Lower lobe of right lung (tissue), 2 donors: ENCODE results near the gene FIGNL2. TPM values are rescaled to one million over a fixed set of nuclear protein-coding genes. Genes with fewer than 3 reads are reported as not detected.

Experiments
- ATAC-seq, 2 donors: fragments of 200-7000 bp; cut with Tn5 transposase; one replicate each; pipeline ENCODE4 v1.9.1; 2020 to 2022; ENCODE audit warnings: mild to moderate bottlenecking in 2 of 2, moderate library complexity in 2 of 2
- DNase-seq: peaks from one replicate; pipeline ENCODE4 v3.0.0-alpha.2; 2020
- H3K27ac ChIP-seq: fragments of 200-600 bp; one replicate; pipeline ENCODE4 v1.8.0; 2022
- H3K27me3 ChIP-seq: fragments of 200-600 bp; one replicate; pipeline ENCODE4 v1.8.0; 2022; ENCODE audit warnings: low read depth
- H3K36me3 ChIP-seq: fragments of 200-600 bp; one replicate; pipeline ENCODE4 v1.8.0; 2022; ENCODE audit warnings: mild to moderate bottlenecking
- H3K4me1 ChIP-seq: fragments of 200-600 bp; one replicate; pipeline ENCODE4 v1.8.0; 2022
- H3K4me3 ChIP-seq: fragments of 200-600 bp; one replicate; pipeline ENCODE4 v1.8.0; 2022; ENCODE audit warnings: mild to moderate bottlenecking
- H3K9me3 ChIP-seq: fragments of 200-600 bp; one replicate; pipeline ENCODE4 v1.8.0; 2022
- intact Hi-C: fragments of 100-400 bp; cut with DNase I; formaldehyde crosslinking; loops from one replicate; pipeline ENCODE4 v1.11.0; 2022
- total RNA-seq: library from RNA; stranded (reverse); fragmentation: NEBNext Ultra II Directional; extraction: Animal tissue kit (Norgen Biotek cat#: 25700); gene quantifications from one replicate; pipeline ENCODE4 v1.2.1, GENCODE V29; 2021
- TF ChIP-seq, protein P1 (sequence below): fragments of 200-600 bp; IDR thresholded peaks from one replicate; pipeline ENCODE4 v1.8.0; 2022; ENCODE audit warnings: antibody characterized with exemption, mild to moderate bottlenecking
- donor health status: DM: no; HTN: yes; CAD: no; lungs with severe emphysema.

The FIGNL2 gene
- total RNA-seq, 1 donor from 2014 or later, result 0.95 TPM

DNA sequence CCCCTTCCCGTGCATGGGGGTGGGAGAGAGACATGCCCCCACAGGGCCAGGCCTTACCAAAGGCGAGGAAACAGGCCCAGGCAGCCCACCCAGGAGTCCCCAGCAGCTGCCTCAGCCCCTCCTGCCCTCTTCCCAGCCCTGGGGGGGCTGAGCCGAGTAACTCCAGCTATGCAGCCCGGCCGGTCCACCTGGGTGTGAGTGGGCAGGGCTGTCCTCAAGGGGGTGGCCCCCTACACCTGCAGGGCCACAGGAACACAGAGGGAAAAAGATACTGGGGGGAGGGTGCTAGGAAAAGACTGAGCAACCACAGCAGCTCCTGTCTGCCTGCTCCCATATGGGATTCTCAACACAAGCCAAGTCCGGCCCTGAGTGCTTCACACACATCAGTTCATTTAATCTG is 7.6 kb downstream of the FIGNL2 start:
- intact Hi-C loops, result no loop called here
- ATAC-seq (no peak), DNase-seq (no peak)
- TF ChIP-seq, protein P1, sequence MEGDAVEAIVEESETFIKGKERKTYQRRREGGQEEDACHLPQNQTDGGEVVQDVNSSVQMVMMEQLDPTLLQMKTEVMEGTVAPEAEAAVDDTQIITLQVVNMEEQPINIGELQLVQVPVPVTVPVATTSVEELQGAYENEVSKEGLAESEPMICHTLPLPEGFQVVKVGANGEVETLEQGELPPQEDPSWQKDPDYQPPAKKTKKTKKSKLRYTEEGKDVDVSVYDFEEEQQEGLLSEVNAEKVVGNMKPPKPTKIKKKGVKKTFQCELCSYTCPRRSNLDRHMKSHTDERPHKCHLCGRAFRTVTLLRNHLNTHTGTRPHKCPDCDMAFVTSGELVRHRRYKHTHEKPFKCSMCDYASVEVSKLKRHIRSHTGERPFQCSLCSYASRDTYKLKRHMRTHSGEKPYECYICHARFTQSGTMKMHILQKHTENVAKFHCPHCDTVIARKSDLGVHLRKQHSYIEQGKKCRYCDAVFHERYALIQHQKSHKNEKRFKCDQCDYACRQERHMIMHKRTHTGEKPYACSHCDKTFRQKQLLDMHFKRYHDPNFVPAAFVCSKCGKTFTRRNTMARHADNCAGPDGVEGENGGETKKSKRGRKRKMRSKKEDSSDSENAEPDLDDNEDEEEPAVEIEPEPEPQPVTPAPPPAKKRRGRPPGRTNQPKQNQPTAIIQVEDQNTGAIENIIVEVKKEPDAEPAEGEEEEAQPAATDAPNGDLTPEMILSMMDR, result no peak
- H3K27me3 ChIP-seq, result peaks cover 34% of the 10 kb centered on the region
- H3K9me3 ChIP-seq, result no peaks in the 10 kb centered on the region
- no peak overlapping the region for H3K27ac ChIP-seq
- peaks cover under 1% of the 10 kb centered on the region for H3K4me1 ChIP-seq
- H3K4me3 ChIP-seq, result no peak overlapping the region
- H3K36me3 ChIP-seq, result no peaks in the 10 kb centered on the region

DNA sequence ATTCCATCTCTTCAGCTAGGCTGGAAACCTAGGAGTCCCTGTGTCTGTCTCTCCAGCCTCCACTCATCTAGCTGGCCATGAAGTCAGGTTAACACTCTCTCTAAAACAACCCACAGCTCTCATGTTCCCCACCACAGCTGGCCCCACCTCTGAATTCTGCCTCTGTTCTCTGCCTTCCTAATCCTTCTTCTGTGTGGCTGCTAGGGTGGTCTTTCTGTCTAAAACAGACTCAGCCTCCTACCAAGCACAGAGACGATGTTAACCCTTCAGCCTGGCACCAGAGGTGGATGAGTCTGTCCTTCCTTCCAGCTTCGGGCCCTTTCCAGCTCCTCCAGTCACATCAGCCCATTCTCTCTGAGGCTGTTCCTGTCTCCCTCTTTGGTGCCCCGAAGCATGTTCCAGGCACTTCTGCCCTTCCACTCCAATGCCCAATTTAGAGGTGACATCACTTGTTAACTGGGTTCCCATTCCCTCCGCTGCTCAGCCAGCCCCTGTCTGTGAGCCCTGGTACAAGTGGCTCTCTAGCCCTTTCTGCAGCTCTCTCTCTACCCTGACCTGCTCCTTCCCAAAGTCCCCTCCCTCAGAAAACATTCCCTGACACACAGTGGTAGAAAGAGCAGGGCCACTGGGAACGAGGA is 9.1 kb downstream of the FIGNL2 start:
- H3K27ac ChIP-seq, result no peak overlapping the region
- no peak for ATAC-seq
- H3K4me1 ChIP-seq, result no peaks in the 10 kb centered on the region
- TF ChIP-seq, protein P1, result no peak
- no peaks in the 10 kb centered on the region for H3K9me3 ChIP-seq
- intact Hi-C loops, result no loop called here
- no peak overlapping the region for H3K4me3 ChIP-seq
- H3K27me3 ChIP-seq, result peaks cover 26% of the 10 kb centered on the region
- no peak for DNase-seq
- no peaks in the 10 kb centered on the region for H3K36me3 ChIP-seq

DNA sequence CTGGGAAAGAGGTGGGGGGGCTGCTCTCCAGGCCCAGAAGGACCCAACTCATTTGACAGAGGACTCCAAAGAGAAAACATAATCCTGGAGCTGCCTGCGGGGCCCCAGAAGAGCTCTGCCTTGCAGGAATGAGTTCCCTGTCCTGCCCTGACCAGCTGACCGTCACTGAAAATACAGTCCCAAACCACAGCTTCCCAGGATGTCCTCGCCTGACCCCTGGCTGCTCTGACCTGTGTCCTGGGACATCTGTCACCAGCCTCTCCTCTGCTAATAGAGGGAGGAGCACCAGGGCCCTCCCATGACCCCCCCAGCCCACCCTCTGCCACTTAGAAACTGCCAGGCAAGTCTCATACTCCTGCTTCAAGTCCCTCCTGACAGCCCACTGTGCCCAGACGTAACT is 9.8 kb downstream of the FIGNL2 start:
- TF ChIP-seq, protein P1, result no peak
- ATAC-seq (no peak), DNase-seq (no peak)
- H3K4me3 ChIP-seq, result no peak overlapping the region
- intact Hi-C loops, result no loop called here
- no peaks in the 10 kb centered on the region for H3K4me1 ChIP-seq
- H3K27ac ChIP-seq, result no peak overlapping the region
- no peaks in the 10 kb centered on the region for H3K36me3 ChIP-seq
- H3K27me3 ChIP-seq, result peaks cover 23% of the 10 kb centered on the region
- no peaks in the 10 kb centered on the region for H3K9me3 ChIP-seq

DNA sequence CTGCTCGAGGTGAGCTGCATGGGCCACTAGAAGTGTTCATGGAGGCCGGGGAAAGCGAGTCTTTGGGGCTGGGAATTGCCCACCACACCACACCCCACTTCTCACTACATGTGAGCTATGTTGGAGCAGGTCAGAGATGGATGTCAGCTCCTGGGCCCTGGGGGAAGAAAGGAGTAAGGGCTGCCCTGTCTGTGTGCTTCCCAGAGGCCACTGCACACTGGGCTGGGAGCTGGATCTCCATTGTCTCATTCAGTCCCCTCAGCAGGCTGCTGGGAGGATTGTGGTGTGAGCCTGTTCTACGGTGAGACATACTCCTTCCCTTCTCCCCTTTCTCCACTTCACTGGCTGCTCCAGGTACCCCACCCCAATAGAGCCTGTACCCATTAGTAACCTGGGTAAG is 10.5 kb downstream of the FIGNL2 start:
- Histone ChIP-seq H3K9me3 (no peaks in the 10 kb centered on the region), H3K36me3 (no peaks in the 10 kb centered on the region), H3K27ac (no peak overlapping the region), H3K27me3 (peaks cover 22% of the 10 kb centered on the region), H3K4me1 (peaks cover under 1% of the 10 kb centered on the region), H3K4me3 (no peak overlapping the region)
- no peak for ATAC-seq
- intact Hi-C loops, result no loop called here
- TF ChIP-seq, protein P1, result no peak
- no peak for DNase-seq

DNA sequence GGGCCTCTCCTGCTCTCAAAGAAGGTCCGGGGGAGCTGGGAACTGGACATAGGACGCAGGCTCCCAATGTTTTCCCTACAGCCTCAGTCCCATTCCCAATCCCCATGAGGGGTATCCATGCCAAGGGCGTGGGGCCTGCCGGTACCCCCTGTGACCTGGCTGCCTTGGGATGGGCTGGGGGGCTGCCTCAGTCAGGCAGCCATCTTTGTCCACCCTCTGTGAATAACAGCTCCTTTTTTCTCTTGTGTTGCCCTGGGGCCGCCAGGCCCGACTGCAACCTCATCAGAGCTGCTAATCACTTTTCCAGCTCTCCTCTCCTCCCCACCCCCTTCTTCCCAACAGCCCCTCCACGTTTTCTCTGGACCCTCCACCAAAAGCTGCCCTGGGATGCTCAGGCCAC is 11.2 kb downstream of the FIGNL2 start:
- H3K27ac ChIP-seq, result no peak overlapping the region
- peaks cover 8% of the 10 kb centered on the region for H3K4me1 ChIP-seq
- peaks cover 14% of the 10 kb centered on the region for H3K27me3 ChIP-seq
- no peak for DNase-seq
- H3K36me3 ChIP-seq, result no peaks in the 10 kb centered on the region
- intact Hi-C loops, result no loop called here
- ATAC-seq, result no peak
- no peak overlapping the region for H3K4me3 ChIP-seq
- no peaks in the 10 kb centered on the region for H3K9me3 ChIP-seq
- TF ChIP-seq, protein P1, result no peak
